Neuronal stem cell (in vitro differentiated cells): Measurements from ENCODE around the gene MRGPRE.

Experiments used
- DNase-seq: peaks from one replicate; pipeline ENCODE4 v3.0.0-alpha.2; 2013; ENCODE audit warnings: low spot score
- H2AFZ ChIP-seq: one replicate; pipeline ENCODE4 v1.6.1; 2013; ENCODE audit warnings: mild to moderate bottlenecking, low read length, inconsistent platforms
- H2AK5ac ChIP-seq: 2 replicates; pipeline ENCODE4 v1.6.1; 2013; ENCODE audit warnings: low read depth, mild to moderate bottlenecking, inconsistent platforms, low read length, moderate library complexity, mixed read lengths
- H2BK120ac ChIP-seq: 2 replicates; pipeline ENCODE4 v1.6.1; 2013; ENCODE audit warnings: low read depth, mild to moderate bottlenecking, inconsistent platforms, low read length, moderate library complexity, mixed read lengths
- H2BK12ac ChIP-seq: one replicate; pipeline ENCODE4 v1.6.1; 2013; ENCODE audit warnings: low read length, inconsistent platforms
- H2BK15ac ChIP-seq: 2 replicates; pipeline ENCODE4 v1.6.1; 2013; ENCODE audit warnings: mild to moderate bottlenecking, low read length, inconsistent platforms, mixed read lengths
- H2BK5ac ChIP-seq: one replicate; pipeline ENCODE4 v1.6.1; 2013; ENCODE audit warnings: inconsistent platforms, mild to moderate bottlenecking, low read length, moderate library complexity
- H3K14ac ChIP-seq: one replicate; pipeline ENCODE4 v1.6.1; 2013; ENCODE audit warnings: low read length, inconsistent platforms
- H3K18ac ChIP-seq: 2 replicates; pipeline ENCODE4 v1.6.1; 2013; ENCODE audit warnings: low read length, inconsistent platforms
- H3K23ac ChIP-seq: 2 replicates; pipeline ENCODE4 v1.6.1; 2013; ENCODE audit warnings: low read depth, mild to moderate bottlenecking, mixed read lengths, low read length, inconsistent platforms; ENCODE audit not compliant: poor library complexity
- H3K27ac ChIP-seq: replicated peaks from 3 replicates; pipeline ENCODE4 v1.5.1; 2013; ENCODE audit warnings: low read length, inconsistent platforms
- H3K27me3 ChIP-seq, 3 experiments: 2 replicates each; pipeline ENCODE4 v1.6.1; 2013; ENCODE audit warnings: low read length in 3 of 3, mild to moderate bottlenecking in 2 of 3, inconsistent platforms in 1 of 3, low read depth in 1 of 3, mixed read lengths in 1 of 3, moderate library complexity in 1 of 3; ENCODE audit not compliant: control insufficient read depth in 3 of 3, insufficient read depth in 3 of 3
- H3K36me3 ChIP-seq, 2 donors: replicated peaks in 1 of 2; 2 replicates each; pipeline ENCODE4 v1.6.1; 2013; ENCODE audit warnings: low read length in 2 of 2; ENCODE audit not compliant: control insufficient read depth in 2 of 2, insufficient read depth in 2 of 2
- H3K4ac ChIP-seq: 2 replicates; pipeline ENCODE4 v1.6.1; 2013; ENCODE audit warnings: inconsistent platforms, mild to moderate bottlenecking, low read length, moderate library complexity
- H3K4me1 ChIP-seq, 2 donors: 1 replicate in 1 of 2; 2 replicates in 1 of 2; pipeline ENCODE4 v1.6.1; 2013; ENCODE audit warnings: low read length in 2 of 2, low read depth in 1 of 2; ENCODE audit not compliant: control insufficient read depth in 2 of 2, insufficient read depth in 1 of 2
- H3K4me2 ChIP-seq: one replicate; pipeline ENCODE4 v1.6.1; 2013; ENCODE audit warnings: mild to moderate bottlenecking, low read length, inconsistent platforms; ENCODE audit not compliant: insufficient read depth, poor library complexity, severe bottlenecking
- H3K4me3 ChIP-seq, 2 donors: 2 replicates each; pipeline ENCODE4 v1.5.1; 2013; ENCODE audit warnings: low read length in 2 of 2, mild to moderate bottlenecking in 2 of 2, inconsistent platforms in 1 of 2, moderate library complexity in 1 of 2
- H3K79me1 ChIP-seq: one replicate; pipeline ENCODE4 v1.6.1; 2013; ENCODE audit warnings: low read depth, mild to moderate bottlenecking, inconsistent platforms, low read length, moderate library complexity
- H3K9ac ChIP-seq: one replicate; pipeline ENCODE4 v1.6.1; 2013; ENCODE audit warnings: mild to moderate bottlenecking, low read depth, low read length, inconsistent platforms; ENCODE audit not compliant: poor library complexity
- H3K9me3 ChIP-seq, 2 donors: replicated peaks in 1 of 2; 2 replicates each; pipeline versions ENCODE3 to v1.6.1; 2013; ENCODE audit warnings: low read length in 2 of 2, mild to moderate bottlenecking in 2 of 2, inconsistent platforms in 1 of 2, low read depth in 1 of 2, mixed read lengths in 1 of 2, moderate library complexity in 1 of 2; ENCODE audit not compliant: control insufficient read depth in 2 of 2, insufficient read depth in 1 of 2
- H4K8ac ChIP-seq: one replicate; pipeline ENCODE4 v1.6.1; 2013; ENCODE audit warnings: low read depth, mild to moderate bottlenecking, inconsistent platforms, low read length, moderate library complexity
- H4K91ac ChIP-seq: one replicate; pipeline ENCODE4 v1.6.1; 2013; ENCODE audit warnings: low read length, low read depth, mild to moderate bottlenecking, inconsistent platforms; ENCODE audit not compliant: poor library complexity
- WGBS, 2 donors: extraction: QIAGEN DNeasy Blood & Tissue Kit; methylation state at CpG; one replicate each; pipeline ENCODE4 v1.1.7; 2013; ENCODE audit warnings: missing lambda C conversion rate in 2 of 2, mixed read lengths in 1 of 2; ENCODE audit not compliant: insufficient read length in 2 of 2, insufficient replicate concordance in 1 of 2; ENCODE audit errors: extremely low coverage in 2 of 2; 5-methylcytosine and 5-hydroxymethylcytosine counted together

Gene MRGPRE

GRCh38 chr11:3225159-3225758, 7.0 kb downstream of the MRGPRE start:
- Histone ChIP-seq H3K23ac (peak overlapping the region; percentile 52), H2BK5ac (no peak overlapping the region), H4K8ac (no peak overlapping the region), H2BK12ac (peak overlapping the region; percentile 81), H2AFZ (no peak overlapping the region), H3K27me3 (peaks cover 0 to 23% (median 0%) of the 10 kb centered on the region in 3 experiments), H3K9ac (peak overlapping the region; percentile 57), H3K4me2 (no peak overlapping the region), H3K36me3 (no peaks in the 10 kb centered on the region), H2AK5ac (peak overlapping the region; percentile 96), H3K14ac (peak overlapping the region; percentile 67), H3K9me3 (no peaks in the 10 kb centered on the region), H3K18ac (peak overlapping the region; percentile 92), H3K27ac (no peak overlapping the region), H3K79me1 (no peaks in the 10 kb centered on the region), H3K4me3 (no peak overlapping the region), H3K4me1 (peaks cover 12 to 13% of the 10 kb centered on the region in 2 donors), H3K4ac (no peak overlapping the region), H2BK15ac (peak overlapping the region; percentile 45), H2BK120ac (no peak overlapping the region), H4K91ac (no peak overlapping the region)
- DNase-seq, result no peak
- WGBS, 2 donors, result no CpG with 5 or more reads among the region's 17 CpGs

GRCh38 chr11:3224401-3225057, 7.7 kb downstream of the MRGPRE start:
- Histone ChIP-seq H3K4ac (no peak overlapping the region), H2BK5ac (no peak overlapping the region), H3K9ac (peak overlapping the region; percentile 12), H3K79me1 (no peaks in the 10 kb centered on the region), H2AK5ac (peak overlapping the region; percentile 73), H3K4me2 (no peak overlapping the region), H3K36me3 (no peaks in the 10 kb centered on the region), H2BK15ac (peak overlapping the region; percentile 77), H3K9me3 (no peaks in the 10 kb centered on the region), H2BK120ac (no peak overlapping the region), H3K27me3 (peaks cover 0 to 30% (median 0%) of the 10 kb centered on the region in 3 experiments), H3K23ac (peak overlapping the region; percentile 20), H3K4me3 (no peak overlapping the region), H4K91ac (no peak overlapping the region), H3K4me1 (peaks cover 12 to 13% of the 10 kb centered on the region in 2 donors), H3K18ac (peak overlapping the region; percentile 86), H3K27ac (no peak overlapping the region), H2AFZ (peak overlapping the region; percentile 48), H3K14ac (no peak overlapping the region), H4K8ac (no peak overlapping the region), H2BK12ac (no peak overlapping the region)
- no CpG with 5 or more reads among the region's 21 CpGs for WGBS, 2 donors
- no peak for DNase-seq

GRCh38 chr11:3223932-3224381, 8.3 kb downstream of the MRGPRE start:
- WGBS, 2 donors, result no CpG with 5 or more reads among the region's 4 CpGs
- Histone ChIP-seq H3K18ac (peak overlapping the region; percentile 86), H4K91ac (no peak overlapping the region), H4K8ac (no peak overlapping the region), H3K9me3 (no peaks in the 10 kb centered on the region), H3K4me3 (no peak overlapping the region), H3K4ac (no peak overlapping the region), H3K79me1 (no peaks in the 10 kb centered on the region), H3K4me1 (peaks cover 12 to 13% of the 10 kb centered on the region in 2 donors), H3K27me3 (peaks cover 0 to 34% (median 0%) of the 10 kb centered on the region in 3 experiments), H3K14ac (no peak overlapping the region), H2BK15ac (peak overlapping the region; percentile 77), H2BK12ac (no peak overlapping the region), H3K27ac (no peak overlapping the region), H3K36me3 (no peaks in the 10 kb centered on the region), H2AK5ac (peak overlapping the region; percentile 30), H2AFZ (peak overlapping the region; percentile 48), H3K4me2 (no peak overlapping the region), H2BK120ac (no peak overlapping the region), H3K9ac (peak overlapping the region; percentile 12), H3K23ac (no peak overlapping the region), H2BK5ac (no peak overlapping the region)
- DNase-seq, result no peak
